ENCODE results near the gene CFAP126.

Gene CFAP126

GRCh38 chr1:161382214-161383019 lies 14.7 kb upstream of the CFAP126 start:
- no peak overlapping the region for H3K4me3 ChIP-seq
- no peak for DNase-seq
- intact Hi-C loops (cut with DNase I; ENCODE audit: low total_unique reads): loop anchor here (5.0 kb wide), 1 partner anchor 155 kb away; the partner anchor contains the start of gene TOMM40L
- H3K27ac ChIP-seq: peak overlapping the region in 1 of 2 donors; percentile 55
- no peaks in the 10 kb centered on the region for H3K9me3 ChIP-seq
- no peaks in the 10 kb centered on the region for H3K27me3 ChIP-seq
- H3K36me3 ChIP-seq: no peaks in the 10 kb centered on the region
- no peaks in the 10 kb centered on the region for H3K4me1 ChIP-seq
- peak; percentile 59 for TF ChIP-seq CTCF (IDR thresholded peaks at IDR 0.05)

GRCh38 chr1:161381707-161382106 lies 14.0 kb upstream of the CFAP126 start:
- TF ChIP-seq CTCF (IDR thresholded peaks at IDR 0.05): no peak
- intact Hi-C loops (cut with DNase I; ENCODE audit: low total_unique reads): loop anchor here (5.0 kb wide), 1 partner anchor 154 kb away; the partner anchor contains the start of gene TOMM40L
- Histone ChIP-seq H3K9me3 (no peaks in the 10 kb centered on the region), H3K4me1 (no peaks in the 10 kb centered on the region), H3K27me3 (no peaks in the 10 kb centered on the region), H3K4me3 (no peak overlapping the region), H3K36me3 (no peaks in the 10 kb centered on the region), H3K27ac (no peak overlapping the region)
- no peak for DNase-seq

- Histone ChIP-seq H3K27ac (no peak overlapping the region), H3K9me3 (no peaks in the 10 kb centered on the region), H3K4me1 (no peaks in the 10 kb centered on the region), H3K27me3 (no peaks in the 10 kb centered on the region), H3K4me3 (no peak overlapping the region), H3K36me3 (no peaks in the 10 kb centered on the region)
- intact Hi-C loops (cut with DNase I; ENCODE audit: low total_unique reads): no loop called here
- DNase-seq: no peak
- TF ChIP-seq CTCF (IDR thresholded peaks at IDR 0.05): no peak
These were observed 11.4 kb upstream of the CFAP126 start for GRCh38 chr1:161379071-161379470.

GRCh38 chr1:161378014-161378413 lies 10.3 kb upstream of the CFAP126 start:
- intact Hi-C loops (cut with DNase I; ENCODE audit: low total_unique reads): no loop called here

GRCh38 chr1:161374373-161374772 lies 6.7 kb upstream of the CFAP126 start:
- intact Hi-C loops (cut with DNase I; ENCODE audit: low total_unique reads): no loop called here
- no peak for DNase-seq
- no peak for TF ChIP-seq CTCF (IDR thresholded peaks at IDR 0.05)

More at GRCh38 chr1:161378014-161378413, 10.3 kb upstream of the CFAP126 start:
- no peak overlapping the region for H3K27ac ChIP-seq
- H3K4me1 ChIP-seq: no peaks in the 10 kb centered on the region
- no peaks in the 10 kb centered on the region for H3K27me3 ChIP-seq
- H3K9me3 ChIP-seq: no peaks in the 10 kb centered on the region
- H3K36me3 ChIP-seq: no peaks in the 10 kb centered on the region
- DNase-seq: no peak
- TF ChIP-seq CTCF (IDR thresholded peaks at IDR 0.05): no peak
- no peak overlapping the region for H3K4me3 ChIP-seq

More at GRCh38 chr1:161374373-161374772, 6.7 kb upstream of the CFAP126 start:
- no peak overlapping the region for H3K4me3 ChIP-seq
- H3K4me1 ChIP-seq: no peaks in the 10 kb centered on the region
- no peaks in the 10 kb centered on the region for H3K27me3 ChIP-seq
- H3K27ac ChIP-seq: no peak overlapping the region
- H3K36me3 ChIP-seq: no peaks in the 10 kb centered on the region
- H3K9me3 ChIP-seq: no peaks in the 10 kb centered on the region
